MCF 10A (cell line): ENCODE results near the gene RALA. TPM values are rescaled to one million over a fixed set of nuclear protein-coding genes. Genes with fewer than 3 reads are reported as not detected.

ENCODE experiments used
- BruUV-seq: library from RNA; stranded (reverse); fragments of 400-500 nt; replicated peaks from 2 replicates; lab custom pipeline; 2021; lab: Mats Ljungman, UMichigan
- CTCF ChIA-PET: fragments of 300-600 bp; sonication (Branson Sonifier 250); formaldehyde crosslinking; extraction: SDS; loops from one replicate; lab custom pipeline; 2021; ENCODE audit warnings: antibody characterized with exemption, inconsistent platforms; lab: Yijun Ruan, JAX
- POLR2A ChIA-PET: fragments of 300-600, 350-650 bp; sonication (Branson Sonifier 250); formaldehyde crosslinking; extraction: SDS; loops from one replicate; lab custom pipeline; 2020; ENCODE audit warnings: antibody characterized with exemption, inconsistent platforms; lab: Yijun Ruan, JAX
- DNase-seq: peaks from one replicate; pipeline ENCODE4 v3.0.0-alpha.2; 2018; ENCODE audit not compliant: unreplicated experiment
- H3K27ac Mint-ChIP-seq: one replicate; pipeline ENCODE4 v1.8.0; 2022; ENCODE audit warnings: mild to moderate bottlenecking, low read depth, mixed read lengths; ENCODE audit not compliant: unreplicated experiment
- H3K27me3 Mint-ChIP-seq: one replicate; pipeline ENCODE4 v1.8.0; 2022; ENCODE audit warnings: mixed read lengths; ENCODE audit not compliant: insufficient read depth, unreplicated experiment
- H3K36me3 Mint-ChIP-seq: one replicate; pipeline ENCODE4 v1.8.0; 2022; ENCODE audit warnings: mild to moderate bottlenecking, moderate library complexity, mixed read lengths; ENCODE audit not compliant: insufficient read depth, unreplicated experiment
- H3K4me1 Mint-ChIP-seq: one replicate; pipeline ENCODE4 v1.8.0; 2022; ENCODE audit warnings: mixed read lengths; ENCODE audit not compliant: insufficient read depth, unreplicated experiment
- H3K4me3 Mint-ChIP-seq: one replicate; pipeline ENCODE4 v1.8.0; 2022; ENCODE audit warnings: mild to moderate bottlenecking, moderate library complexity, mixed read lengths; ENCODE audit not compliant: unreplicated experiment
- H3K9me3 Mint-ChIP-seq: one replicate; pipeline ENCODE4 v1.8.0; 2022; ENCODE audit warnings: mixed read lengths; ENCODE audit not compliant: unreplicated experiment
- CTCF ChIP-seq: fragments of 200-600 bp; IDR thresholded peaks from one replicate; pipeline ENCODE4 v1.8.0; 2022; ENCODE audit warnings: antibody characterized with exemption, mild to moderate bottlenecking; ENCODE audit not compliant: unreplicated experiment
- intact Hi-C: fragments of 100-400 bp; cut with micrococcal nuclease; formaldehyde crosslinking; loops from 2 replicates; pipeline ENCODE4 v1.14.1; 2022
- total RNA-seq: library from RNA; stranded (reverse); gene quantifications from 2 replicates; pipeline ENCODE4 v1.2.3, GENCODE V29; 2022

RALA gene
- total RNA-seq, 1 experiment from 2014 or later, result 34.1 TPM

- POLR2A ChIA-PET, result interaction anchor here (0.6 to 4.0 kb wide), 9 partner anchors 12 to 203 kb away, joined by 3 to 33 read pairs (median 4); partner anchors contain the start of gene RALA
- H3K4me1 Mint-ChIP-seq, result peaks cover 12% of the 10 kb centered on the region
- peak; percentile 79 for DNase-seq
These were observed 122.9 kb downstream of the RALA start for GRCh38 chr7:39746103-39746819.

GRCh38 chr7:39749177-39749576, 125.8 kb downstream of the RALA start:
- Mint-ChIP-seq H3K27ac (no peak overlapping the region), H3K4me3 (no peak overlapping the region), H3K9me3 (no peaks in the 10 kb centered on the region), H3K4me1 (peaks cover 14% of the 10 kb centered on the region), H3K36me3 (no peaks in the 10 kb centered on the region), H3K27me3 (no peaks in the 10 kb centered on the region)
- no peak for DNase-seq
- CTCF ChIA-PET, result interaction anchor here (0.6 to 15.7 kb wide), 3 partner anchors 15 to 169 kb away, joined by 3 to 365 read pairs (median 43); no protein-coding TSS in a partner anchor
- POLR2A ChIA-PET, result interaction anchor here (0.9 to 1.2 kb wide), 2 partner anchors 161 to 182 kb away, joined by 3 read pairs; no protein-coding TSS in a partner anchor
- BruUV-seq, result no TSS peak
- no peak for TF ChIP-seq CTCF
- intact Hi-C loops, result no loop called here

More at GRCh38 chr7:39746103-39746819, 122.9 kb downstream of the RALA start:
- Mint-ChIP-seq H3K27ac (peak overlapping the region; percentile 23), H3K9me3 (no peaks in the 10 kb centered on the region), H3K36me3 (no peaks in the 10 kb centered on the region), H3K27me3 (no peaks in the 10 kb centered on the region), H3K4me3 (no peak overlapping the region)
- peak; percentile 49 for TF ChIP-seq CTCF
- BruUV-seq, result no TSS peak
- CTCF ChIA-PET, result interaction anchor here (0.6 to 15.7 kb wide), 26 partner anchors 9 to 1877 kb away, joined by 3 to 365 read pairs (median 4); partner anchors contain the start of genes RALA and YAE1
- intact Hi-C loops, result loop anchor here (1.0 kb wide), 2 partner anchors 123 to 166 kb away; partner anchors contain the start of gene RALA

- Mint-ChIP-seq H3K27me3 (no peaks in the 10 kb centered on the region), H3K4me1 (peaks cover 14% of the 10 kb centered on the region), H3K9me3 (no peaks in the 10 kb centered on the region), H3K4me3 (no peak overlapping the region), H3K36me3 (no peaks in the 10 kb centered on the region), H3K27ac (no peak overlapping the region)
- no TSS peak for BruUV-seq
- ChIA-PET CTCF (interaction anchor here (0.6 to 15.7 kb wide), 5 partner anchors 15 to 169 kb away, joined by 3 to 365 read pairs (median 6); partner anchors contain the start of gene RALA), POLR2A (interaction anchor here (0.9 kb wide), 1 partner anchor 183 kb away, joined by 3 read pairs; no protein-coding TSS in a partner anchor)
- TF ChIP-seq CTCF, result no peak
- intact Hi-C loops, result no loop called here
- no peak for DNase-seq
These were observed 126.3 kb downstream of the RALA start for GRCh38 chr7:39749717-39750116.
